K562 (cell line): ENCODE data around the gene PLEKHA8. TPM values are rescaled to one million over a fixed set of nuclear protein-coding genes. Genes with fewer than 3 reads are reported as not detected.

Experiments used
- L3MBTL2 ChIP-seq: fragments of 450-650 bp; IDR thresholded peaks from 2 replicates; pipeline ENCODE4 v1.6.1; 2016; ENCODE audit warnings: mild to moderate bottlenecking, moderate library complexity
- NBN ChIP-seq: fragments of 450-650 bp; IDR thresholded peaks from 2 replicates; pipeline ENCODE4 v1.6.1; 2016; ENCODE audit warnings: low read depth, mild to moderate bottlenecking
- NCOA1 ChIP-seq: fragments of 450-650 bp; IDR thresholded peaks from 2 replicates; pipeline ENCODE4 v1.6.1; 2016; ENCODE audit warnings: low read depth
- POU5F1 ChIP-seq: fragments of 150-350 bp; IDR thresholded peaks from 2 replicates; pipeline ENCODE4 v1.6.1; 2014; ENCODE audit warnings: borderline replicate concordance, low read length, low read depth, mild to moderate bottlenecking; ENCODE audit not compliant: partially characterized antibody
- polyA plus RNA-seq, 8 experiments: library from polyadenylated mRNA; depleted of rRNA in 4 of 8; stranded (reverse) in 5 of 8; unstranded in 3 of 8; fragments of >200 nt; fragmentation: Nextera tagmentation in 2 of 8; fragmentation: Illumina TruSeq in 1 of 8; extraction: Ambion mirVana in 2 of 8; extraction: Trizol in 1 of 8; gene quantifications; 2 replicates each; pipeline versions ENCODE4 v1.2.1 to v1.2.3, GENCODE V29; 2011 to 2014; ENCODE audit warnings: inconsistent platforms in 1 of 8, missing spikeins in 1 of 8
- total RNA-seq, 7 experiments: library from RNA; depleted of rRNA in 6 of 7; stranded (reverse); fragments of >200 nt in 6 of 7; fragmentation: Illumina TruSeq in 2 of 7; extraction: Trizol in 2 of 7; gene quantifications; 2 replicates each; pipeline versions ENCODE4 v1.2.1 to v1.2.3, GENCODE V29; 2011 to 2021; ENCODE audit warnings: low replicate concordance in 1 of 7
- TF ChIP-seq, protein P1 (sequence below): fragments of 150-350 bp; IDR thresholded peaks from 2 replicates; pipeline ENCODE4 v1.6.1; 2014; ENCODE audit warnings: low read depth, mild to moderate bottlenecking, low read length, borderline replicate concordance
- TF ChIP-seq, protein P2 (sequence below): fragments of 250-450 bp; sonication (Bioruptor Pico); IDR thresholded peaks from 2 replicates; pipeline ENCODE4 v1.4.0; 2020; ENCODE audit warnings: mild to moderate bottlenecking, moderate library complexity

The PLEKHA8 gene
- total and polyA plus RNA-seq, 9 of the 15 experiments (the other 6 are each of a cell fraction or from before 2014, with no cell fraction given): 3.2 to 16.3 (median 11.8) TPM

GRCh38 chr7:30072735-30073134 lies 44.5 kb downstream of the PLEKHA8 start (continued):
- TF ChIP-seq, protein P1, sequence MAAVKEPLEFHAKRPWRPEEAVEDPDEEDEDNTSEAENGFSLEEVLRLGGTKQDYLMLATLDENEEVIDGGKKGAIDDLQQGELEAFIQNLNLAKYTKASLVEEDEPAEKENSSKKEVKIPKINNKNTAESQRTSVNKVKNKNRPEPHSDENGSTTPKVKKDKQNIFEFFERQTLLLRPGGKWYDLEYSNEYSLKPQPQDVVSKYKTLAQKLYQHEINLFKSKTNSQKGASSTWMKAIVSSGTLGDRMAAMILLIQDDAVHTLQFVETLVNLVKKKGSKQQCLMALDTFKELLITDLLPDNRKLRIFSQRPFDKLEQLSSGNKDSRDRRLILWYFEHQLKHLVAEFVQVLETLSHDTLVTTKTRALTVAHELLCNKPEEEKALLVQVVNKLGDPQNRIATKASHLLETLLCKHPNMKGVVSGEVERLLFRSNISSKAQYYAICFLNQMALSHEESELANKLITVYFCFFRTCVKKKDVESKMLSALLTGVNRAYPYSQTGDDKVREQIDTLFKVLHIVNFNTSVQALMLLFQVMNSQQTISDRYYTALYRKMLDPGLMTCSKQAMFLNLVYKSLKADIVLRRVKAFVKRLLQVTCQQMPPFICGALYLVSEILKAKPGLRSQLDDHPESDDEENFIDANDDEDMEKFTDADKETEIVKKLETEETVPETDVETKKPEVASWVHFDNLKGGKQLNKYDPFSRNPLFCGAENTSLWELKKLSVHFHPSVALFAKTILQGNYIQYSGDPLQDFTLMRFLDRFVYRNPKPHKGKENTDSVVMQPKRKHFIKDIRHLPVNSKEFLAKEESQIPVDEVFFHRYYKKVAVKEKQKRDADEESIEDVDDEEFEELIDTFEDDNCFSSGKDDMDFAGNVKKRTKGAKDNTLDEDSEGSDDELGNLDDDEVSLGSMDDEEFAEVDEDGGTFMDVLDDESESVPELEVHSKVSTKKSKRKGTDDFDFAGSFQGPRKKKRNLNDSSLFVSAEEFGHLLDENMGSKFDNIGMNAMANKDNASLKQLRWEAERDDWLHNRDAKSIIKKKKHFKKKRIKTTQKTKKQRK: no peak
- TF ChIP-seq L3MBTL2 (no peak), NBN (no peak), NCOA1 (no peak), POU5F1 (no peak)
- TF ChIP-seq, protein P2, sequence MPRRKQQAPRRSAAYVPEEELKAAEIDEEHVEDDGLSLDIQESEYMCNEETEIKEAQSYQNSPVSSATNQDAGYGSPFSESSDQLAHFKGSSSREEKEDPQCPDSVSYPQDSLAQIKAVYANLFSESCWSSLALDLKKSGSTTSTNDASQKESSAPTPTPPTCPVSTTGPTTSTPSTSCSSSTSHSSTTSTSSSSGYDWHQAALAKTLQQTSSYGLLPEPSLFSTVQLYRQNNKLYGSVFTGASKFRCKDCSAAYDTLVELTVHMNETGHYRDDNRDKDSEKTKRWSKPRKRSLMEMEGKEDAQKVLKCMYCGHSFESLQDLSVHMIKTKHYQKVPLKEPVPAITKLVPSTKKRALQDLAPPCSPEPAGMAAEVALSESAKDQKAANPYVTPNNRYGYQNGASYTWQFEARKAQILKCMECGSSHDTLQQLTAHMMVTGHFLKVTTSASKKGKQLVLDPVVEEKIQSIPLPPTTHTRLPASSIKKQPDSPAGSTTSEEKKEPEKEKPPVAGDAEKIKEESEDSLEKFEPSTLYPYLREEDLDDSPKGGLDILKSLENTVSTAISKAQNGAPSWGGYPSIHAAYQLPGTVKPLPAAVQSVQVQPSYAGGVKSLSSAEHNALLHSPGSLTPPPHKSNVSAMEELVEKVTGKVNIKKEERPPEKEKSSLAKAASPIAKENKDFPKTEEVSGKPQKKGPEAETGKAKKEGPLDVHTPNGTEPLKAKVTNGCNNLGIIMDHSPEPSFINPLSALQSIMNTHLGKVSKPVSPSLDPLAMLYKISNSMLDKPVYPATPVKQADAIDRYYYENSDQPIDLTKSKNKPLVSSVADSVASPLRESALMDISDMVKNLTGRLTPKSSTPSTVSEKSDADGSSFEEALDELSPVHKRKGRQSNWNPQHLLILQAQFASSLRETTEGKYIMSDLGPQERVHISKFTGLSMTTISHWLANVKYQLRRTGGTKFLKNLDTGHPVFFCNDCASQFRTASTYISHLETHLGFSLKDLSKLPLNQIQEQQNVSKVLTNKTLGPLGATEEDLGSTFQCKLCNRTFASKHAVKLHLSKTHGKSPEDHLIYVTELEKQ (CRISPR knock-in tag): no peak
